ENCODE data around the gene AP1AR.

The AP1AR gene

GRCh38 chr4:112196461-112196860, 35.1 kb upstream of the AP1AR start:
- TF ChIP-seq POLR2AphosphoS5 (IDR thresholded peaks at IDR 0.05; ENCODE audit: low read depth, low read length) (no peak), TAF1 (IDR thresholded peaks at IDR 0.05; ENCODE audit: borderline replicate concordance, insufficient read depth, low read length) (no peak), FOXP2 (optimal IDR thresholded peaks at IDR 0.05; ENCODE audit: borderline replicate concordance, extremely low read depth, extremely low read length, insufficient read depth) (no peak), SIN3A (IDR thresholded peaks at IDR 0.05; ENCODE audit: borderline replicate concordance, insufficient read depth, low read length) (no peak)
- TF ChIP-seq, protein P1, sequence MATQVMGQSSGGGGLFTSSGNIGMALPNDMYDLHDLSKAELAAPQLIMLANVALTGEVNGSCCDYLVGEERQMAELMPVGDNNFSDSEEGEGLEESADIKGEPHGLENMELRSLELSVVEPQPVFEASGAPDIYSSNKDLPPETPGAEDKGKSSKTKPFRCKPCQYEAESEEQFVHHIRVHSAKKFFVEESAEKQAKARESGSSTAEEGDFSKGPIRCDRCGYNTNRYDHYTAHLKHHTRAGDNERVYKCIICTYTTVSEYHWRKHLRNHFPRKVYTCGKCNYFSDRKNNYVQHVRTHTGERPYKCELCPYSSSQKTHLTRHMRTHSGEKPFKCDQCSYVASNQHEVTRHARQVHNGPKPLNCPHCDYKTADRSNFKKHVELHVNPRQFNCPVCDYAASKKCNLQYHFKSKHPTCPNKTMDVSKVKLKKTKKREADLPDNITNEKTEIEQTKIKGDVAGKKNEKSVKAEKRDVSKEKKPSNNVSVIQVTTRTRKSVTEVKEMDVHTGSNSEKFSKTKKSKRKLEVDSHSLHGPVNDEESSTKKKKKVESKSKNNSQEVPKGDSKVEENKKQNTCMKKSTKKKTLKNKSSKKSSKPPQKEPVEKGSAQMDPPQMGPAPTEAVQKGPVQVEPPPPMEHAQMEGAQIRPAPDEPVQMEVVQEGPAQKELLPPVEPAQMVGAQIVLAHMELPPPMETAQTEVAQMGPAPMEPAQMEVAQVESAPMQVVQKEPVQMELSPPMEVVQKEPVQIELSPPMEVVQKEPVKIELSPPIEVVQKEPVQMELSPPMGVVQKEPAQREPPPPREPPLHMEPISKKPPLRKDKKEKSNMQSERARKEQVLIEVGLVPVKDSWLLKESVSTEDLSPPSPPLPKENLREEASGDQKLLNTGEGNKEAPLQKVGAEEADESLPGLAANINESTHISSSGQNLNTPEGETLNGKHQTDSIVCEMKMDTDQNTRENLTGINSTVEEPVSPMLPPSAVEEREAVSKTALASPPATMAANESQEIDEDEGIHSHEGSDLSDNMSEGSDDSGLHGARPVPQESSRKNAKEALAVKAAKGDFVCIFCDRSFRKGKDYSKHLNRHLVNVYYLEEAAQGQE (IDR thresholded peaks at IDR 0.05; ENCODE audit: insufficient read depth in 1 of 2, low read depth in 2 of 2, low read length in 2 of 2), result no peak

DNA sequence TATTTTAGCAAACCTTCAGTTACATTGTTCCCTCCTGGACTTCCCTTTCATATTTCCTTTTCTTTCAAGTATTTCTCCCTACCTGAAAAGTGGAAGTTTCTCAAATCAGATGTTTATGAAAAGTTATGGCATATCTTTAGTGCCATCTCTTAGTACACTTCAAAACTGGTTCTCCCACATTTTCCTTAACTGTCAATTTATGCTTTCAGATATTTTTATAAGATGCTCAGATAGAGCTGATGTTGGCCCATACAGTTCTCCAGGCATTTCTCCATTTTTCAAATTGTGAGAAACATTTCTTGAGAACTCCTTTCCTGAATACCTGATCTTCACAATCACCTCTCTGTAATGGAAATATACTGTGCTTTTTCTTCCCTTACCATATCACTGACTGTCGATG, 32.5 kb upstream of the AP1AR start:
- TF ChIP-seq SIN3A (IDR thresholded peaks at IDR 0.05; ENCODE audit: borderline replicate concordance, insufficient read depth, low read length) (no peak), POLR2AphosphoS5 (IDR thresholded peaks at IDR 0.05; ENCODE audit: low read depth, low read length) (no peak), TAF1 (IDR thresholded peaks at IDR 0.05; ENCODE audit: borderline replicate concordance, insufficient read depth, low read length) (no peak), FOXP2 (optimal IDR thresholded peaks at IDR 0.05; ENCODE audit: borderline replicate concordance, extremely low read depth, extremely low read length, insufficient read depth) (no peak)
- TF ChIP-seq, protein P1 (IDR thresholded peaks at IDR 0.05; ENCODE audit: insufficient read depth in 1 of 2, low read depth in 2 of 2, low read length in 2 of 2), result no peak

DNA sequence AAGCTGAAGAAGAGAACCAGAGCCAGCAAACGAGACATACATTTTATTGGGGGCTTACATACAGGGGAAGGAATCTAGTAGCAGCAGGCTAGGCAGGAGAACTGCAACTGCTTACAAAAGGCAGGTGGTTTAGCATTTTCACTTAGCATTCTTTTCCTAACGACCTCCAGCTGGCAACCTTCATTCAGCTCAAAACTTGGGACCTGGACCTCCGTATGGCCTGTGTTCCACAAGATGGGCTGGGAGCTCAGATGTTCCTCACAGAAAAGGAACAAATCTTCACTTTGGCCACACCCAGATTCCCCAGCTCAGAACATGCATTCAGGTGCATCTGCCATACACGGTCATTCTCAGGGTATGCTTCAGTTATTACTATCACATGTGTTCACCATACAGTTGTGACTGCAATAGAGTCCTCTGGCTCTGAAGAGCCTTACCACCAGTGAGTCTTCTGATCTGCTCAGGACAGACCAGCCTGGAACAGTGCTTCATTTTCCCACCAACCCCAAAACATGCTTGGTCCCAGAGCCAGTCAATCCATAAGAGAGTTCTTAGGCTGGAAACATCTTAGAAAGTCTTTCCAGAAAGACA, 29.6 kb upstream of the AP1AR start:
- no peak for TF ChIP-seq FOXP2 (optimal IDR thresholded peaks at IDR 0.05; ENCODE audit: borderline replicate concordance, extremely low read depth, extremely low read length, insufficient read depth)
- TF ChIP-seq, protein P1 (IDR thresholded peaks at IDR 0.05; ENCODE audit: insufficient read depth in 1 of 2, low read depth in 2 of 2, low read length in 2 of 2), result no peak
- no peak for TF ChIP-seq SIN3A (IDR thresholded peaks at IDR 0.05; ENCODE audit: borderline replicate concordance, insufficient read depth, low read length)
- TF ChIP-seq TAF1 (IDR thresholded peaks at IDR 0.05; ENCODE audit: borderline replicate concordance, insufficient read depth, low read length), result no peak
- no peak for TF ChIP-seq POLR2AphosphoS5 (IDR thresholded peaks at IDR 0.05; ENCODE audit: low read depth, low read length)

DNA sequence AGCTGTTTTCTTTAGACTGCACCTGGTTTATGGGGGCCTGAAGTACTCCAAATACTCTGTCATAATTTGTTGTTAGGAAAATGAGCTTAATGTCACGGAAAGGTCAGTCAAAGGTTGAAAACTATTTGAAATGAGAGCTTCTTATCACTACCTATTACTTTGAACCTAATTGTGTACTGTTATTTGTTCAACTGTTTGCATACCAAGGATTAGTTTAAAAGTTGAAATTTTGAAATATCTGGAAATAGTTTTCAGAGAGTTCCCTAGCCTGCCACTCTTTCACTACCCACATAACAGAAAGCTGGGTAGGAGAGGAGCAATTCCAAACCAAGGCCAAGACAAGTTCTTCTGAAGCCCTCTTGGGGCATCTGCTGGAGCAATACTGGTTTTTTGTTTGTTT, 28.0 kb upstream of the AP1AR start:
- no peak for TF ChIP-seq TAF1 (IDR thresholded peaks at IDR 0.05; ENCODE audit: borderline replicate concordance, insufficient read depth, low read length)

DNA sequence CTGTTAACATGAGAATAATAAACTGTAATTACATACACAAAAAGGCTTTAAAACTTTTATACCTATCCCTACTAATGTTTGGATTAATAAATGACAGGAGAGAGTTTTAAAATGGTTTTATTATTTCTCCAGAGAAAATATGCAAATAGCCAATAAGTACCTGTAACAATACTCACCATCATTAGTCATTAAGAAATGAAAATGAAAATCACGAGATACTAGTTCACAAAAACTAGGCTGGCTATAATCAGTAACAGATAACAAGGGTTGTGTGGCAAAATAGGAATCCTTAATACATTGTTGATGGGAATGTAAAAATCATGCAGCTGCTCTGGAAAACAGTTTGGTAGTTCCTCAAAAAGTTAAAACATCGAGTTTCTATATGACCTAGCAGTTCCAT, 25.2 kb upstream of the AP1AR start:
- no peak for TF ChIP-seq TAF1 (IDR thresholded peaks at IDR 0.05; ENCODE audit: borderline replicate concordance, insufficient read depth, low read length)

DNA sequence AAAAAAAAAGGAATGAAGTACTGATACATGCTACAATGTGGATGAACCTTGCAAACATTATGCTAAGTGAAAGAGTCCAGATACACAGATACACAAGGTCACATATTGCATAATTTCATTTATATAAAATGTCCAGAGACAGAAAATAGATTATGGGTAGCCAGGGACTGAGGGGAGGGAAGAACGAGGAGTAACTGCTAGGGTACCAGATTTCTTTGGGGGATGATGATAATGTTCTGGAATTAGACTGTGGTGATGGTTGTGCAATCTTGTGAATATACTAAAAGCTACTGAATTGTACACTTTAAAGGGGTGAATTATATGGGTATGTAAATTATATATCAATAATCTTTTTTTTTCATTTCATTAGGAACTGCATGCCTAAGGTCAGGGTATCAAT, 20.8 kb upstream of the AP1AR start:
- TF ChIP-seq SIN3A (IDR thresholded peaks at IDR 0.05; ENCODE audit: borderline replicate concordance, insufficient read depth, low read length) (no peak), POLR2AphosphoS5 (IDR thresholded peaks at IDR 0.05; ENCODE audit: low read depth, low read length) (no peak), TAF1 (IDR thresholded peaks at IDR 0.05; ENCODE audit: borderline replicate concordance, insufficient read depth, low read length) (no peak), FOXP2 (optimal IDR thresholded peaks at IDR 0.05; ENCODE audit: borderline replicate concordance, extremely low read depth, extremely low read length, insufficient read depth) (no peak)
- TF ChIP-seq, protein P1 (IDR thresholded peaks at IDR 0.05; ENCODE audit: insufficient read depth in 1 of 2, low read depth in 2 of 2, low read length in 2 of 2), result no peak
